Thymus (tissue), 11 donors: ENCODE measurements around the gene ATXN1. TPM values are rescaled to one million over a fixed set of nuclear protein-coding genes. Genes with fewer than 3 reads are reported as not detected.

ENCODE experiments used
- DNase-seq, 9 donors: peaks; one replicate each; pipeline ENCODE4 v3.0.0-alpha.2; 2013; ENCODE audit warnings: low spot score in 9 of 9, low read depth in 6 of 9, missing footprints in 1 of 9
- H3K27ac ChIP-seq, 2 donors: one replicate each; pipeline ENCODE4 v1.5.1; 2013; ENCODE audit warnings: control low read depth in 1 of 2, low read depth in 1 of 2, low read length in 1 of 2, mild to moderate bottlenecking in 1 of 2, moderate library complexity in 1 of 2
- H3K27me3 ChIP-seq, 2 donors: one replicate each; pipeline ENCODE4 v1.5.1; 2013; ENCODE audit warnings: low read length in 1 of 2; ENCODE audit not compliant: control insufficient read depth in 2 of 2, insufficient read depth in 1 of 2
- H3K36me3 ChIP-seq, 2 donors: one replicate each; pipeline ENCODE4 v1.5.1; 2013; ENCODE audit warnings: low read length in 1 of 2, mild to moderate bottlenecking in 1 of 2, moderate library complexity in 1 of 2; ENCODE audit not compliant: control insufficient read depth in 2 of 2, insufficient read depth in 2 of 2
- H3K4me1 ChIP-seq, 2 donors: one replicate each; pipeline ENCODE4 v1.5.1; 2013; ENCODE audit warnings: low read length in 2 of 2; ENCODE audit not compliant: control insufficient read depth in 2 of 2, insufficient read depth in 2 of 2
- H3K4me3 ChIP-seq, 2 donors: one replicate each; pipeline ENCODE4 v1.5.1; 2013; ENCODE audit warnings: low read length in 2 of 2, control low read depth in 1 of 2, mild to moderate bottlenecking in 1 of 2
- H3K9me3 ChIP-seq, 2 donors: one replicate each; pipeline ENCODE4 v1.5.1; 2013; ENCODE audit warnings: low read length in 1 of 2, mild to moderate bottlenecking in 1 of 2; ENCODE audit not compliant: control insufficient read depth in 2 of 2, insufficient read depth in 1 of 2
- WGBS: extraction: QIAGEN DNeasy Blood & Tissue Kit; methylation state at CpG from one replicate; pipeline ENCODE4 v1.1.7; 2013; 5-methylcytosine and 5-hydroxymethylcytosine counted together
- polyA plus RNA-seq: library from polyadenylated mRNA; stranded (reverse); fragments of 200-250 nt; gene quantifications from one replicate; pipeline ENCODE4 v1.2.3, GENCODE V29; 2013
- total RNA-seq: library from RNA; stranded (reverse); fragments of 120-200 nt; gene quantifications from one replicate; pipeline ENCODE4 v1.2.4, GENCODE V29; 2013
- donor health status: healthy.

The ATXN1 gene
- total and polyA plus RNA-seq, 2 donors: 6.8 to 7.1 TPM

DNA sequence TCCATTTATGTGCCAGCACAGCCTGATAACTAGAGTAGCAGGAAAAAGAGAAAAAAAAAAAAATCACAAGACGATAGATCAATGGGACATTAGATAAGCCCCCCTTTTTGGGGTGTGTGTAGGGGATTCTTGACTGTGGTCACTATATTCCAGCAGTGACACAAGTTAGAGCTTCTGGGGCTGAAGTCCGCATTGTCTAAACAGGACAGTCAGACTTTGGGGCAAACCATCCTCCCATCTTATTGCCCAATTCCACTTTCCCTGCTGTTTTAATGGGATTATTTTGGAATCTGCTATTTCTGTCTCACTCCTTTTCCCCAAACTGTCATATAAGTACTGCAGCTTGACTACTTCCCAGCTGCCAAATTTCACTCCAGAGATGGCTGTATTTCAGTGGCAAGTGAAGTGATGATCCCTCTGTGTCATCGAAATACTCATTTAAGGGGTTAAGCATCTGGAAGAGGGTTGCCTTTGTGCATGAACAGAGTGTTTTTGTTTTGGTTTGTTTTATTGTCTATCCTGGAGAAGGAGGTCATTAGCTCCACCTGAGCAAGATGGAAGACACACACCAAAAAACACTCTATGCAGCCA is 182.5 kb downstream of the ATXN1 start:
- Histone ChIP-seq H3K27ac (no peak overlapping the region), H3K36me3 (no peaks in the 10 kb centered on the region), H3K4me1 (no peaks in the 10 kb centered on the region), H3K27me3 (no peaks in the 10 kb centered on the region), H3K4me3 (no peak overlapping the region), H3K9me3 (no peaks in the 10 kb centered on the region)
- no peak for DNase-seq
- 98% methylated on average over 3 of the region's 3 CpGs for WGBS

DNA sequence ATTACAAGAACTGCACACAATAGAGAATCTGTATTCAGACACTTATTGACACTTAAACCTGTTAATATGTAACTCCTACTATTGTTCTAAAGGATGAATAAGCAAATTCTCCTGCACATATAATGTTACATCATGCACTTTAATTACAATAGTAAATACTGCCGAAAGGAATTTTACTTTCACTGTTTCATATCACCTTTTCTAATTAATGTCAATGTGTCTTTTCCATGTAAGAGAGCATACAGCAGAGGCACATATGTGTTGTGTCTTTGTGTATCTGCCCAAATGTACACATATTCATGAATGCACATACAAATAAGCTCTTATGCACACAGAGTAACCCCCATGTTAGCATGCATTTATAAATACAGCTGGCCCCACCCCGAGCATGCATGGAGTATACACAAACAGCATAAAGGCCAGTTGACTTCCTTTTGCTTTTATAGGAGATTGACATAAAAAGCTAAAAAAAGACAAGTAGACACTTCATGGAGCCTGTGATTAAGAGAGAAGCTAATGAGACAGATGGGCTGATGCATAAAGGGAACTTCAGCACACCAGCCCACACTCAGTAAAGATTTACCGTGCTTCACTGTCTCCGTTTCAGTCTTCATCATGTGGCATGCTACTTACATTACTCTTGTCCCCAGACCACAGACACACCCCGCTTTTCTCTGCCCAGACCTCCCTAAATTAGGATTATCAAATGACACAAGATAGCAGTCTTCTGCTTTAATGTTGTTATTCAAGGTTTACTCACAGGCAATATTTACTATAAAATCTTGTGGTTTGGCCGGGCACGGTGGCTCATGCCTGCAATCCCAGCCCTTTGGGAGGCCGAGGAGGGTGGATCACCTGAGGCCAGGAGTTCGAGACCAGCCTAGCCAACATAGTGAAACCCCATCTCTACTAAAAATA is 184.6 kb downstream of the ATXN1 start:
- Histone ChIP-seq H3K9me3 (no peaks in the 10 kb centered on the region), H3K4me3 (no peak overlapping the region), H3K4me1 (peaks cover 2 to 3% of the 10 kb centered on the region in 2 donors), H3K27ac (no peak overlapping the region), H3K36me3 (no peaks in the 10 kb centered on the region), H3K27me3 (no peaks in the 10 kb centered on the region)
- no peak for DNase-seq
- WGBS: 96% methylated on average over 9 of the region's 9 CpGs

- Histone ChIP-seq H3K4me3 (no peak overlapping the region), H3K4me1 (peaks cover 2 to 3% of the 10 kb centered on the region in 2 donors), H3K9me3 (no peaks in the 10 kb centered on the region), H3K27me3 (no peaks in the 10 kb centered on the region), H3K27ac (no peak overlapping the region), H3K36me3 (no peaks in the 10 kb centered on the region)
- no peak for DNase-seq
- WGBS: 97% methylated on average over 2 of the region's 2 CpGs
Measured at GRCh38 chr6:16575655-16576054, 185.6 kb downstream of the ATXN1 start.

- WGBS: 97% methylated on average over 2 of the region's 2 CpGs
Measured at GRCh38 chr6:16572943-16573342, 188.3 kb downstream of the ATXN1 start.

DNA sequence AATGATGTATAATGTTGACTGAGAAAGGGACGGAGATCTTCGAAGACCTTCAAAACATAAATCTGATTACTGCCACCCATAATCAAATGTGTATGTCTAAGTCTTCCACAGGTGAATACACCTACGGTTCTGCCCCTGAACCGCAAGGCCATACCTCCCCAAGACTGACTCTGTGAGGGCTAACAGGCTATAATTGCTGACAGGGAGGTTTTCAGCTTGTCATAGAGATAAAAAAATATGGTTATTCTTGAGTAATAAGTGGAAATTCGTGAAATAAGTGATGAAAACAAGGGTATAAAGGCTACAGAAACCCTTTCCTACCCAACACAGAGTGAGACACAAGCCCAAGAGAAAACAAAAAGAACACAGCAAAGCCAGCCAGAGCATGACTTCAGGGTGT is 188.9 kb downstream of the ATXN1 start:
- Histone ChIP-seq H3K27ac (no peak overlapping the region), H3K4me3 (no peak overlapping the region), H3K4me1 (peaks cover 2 to 3% of the 10 kb centered on the region in 2 donors), H3K9me3 (no peaks in the 10 kb centered on the region), H3K36me3 (no peaks in the 10 kb centered on the region), H3K27me3 (no peaks in the 10 kb centered on the region)
- DNase-seq: peak in 1 of 9 donors; percentile 9
- 95% methylated on average over 5 of the region's 5 CpGs for WGBS

More at GRCh38 chr6:16572943-16573342, 188.3 kb downstream of the ATXN1 start:
- H3K9me3 ChIP-seq: no peaks in the 10 kb centered on the region
- no peaks in the 10 kb centered on the region for H3K36me3 ChIP-seq
- no peak overlapping the region for H3K4me3 ChIP-seq
- DNase-seq: no peak
- no peak overlapping the region for H3K27ac ChIP-seq
- H3K4me1 ChIP-seq: peaks cover 2 to 3% of the 10 kb centered on the region in 2 donors
- H3K27me3 ChIP-seq: no peaks in the 10 kb centered on the region

DNA sequence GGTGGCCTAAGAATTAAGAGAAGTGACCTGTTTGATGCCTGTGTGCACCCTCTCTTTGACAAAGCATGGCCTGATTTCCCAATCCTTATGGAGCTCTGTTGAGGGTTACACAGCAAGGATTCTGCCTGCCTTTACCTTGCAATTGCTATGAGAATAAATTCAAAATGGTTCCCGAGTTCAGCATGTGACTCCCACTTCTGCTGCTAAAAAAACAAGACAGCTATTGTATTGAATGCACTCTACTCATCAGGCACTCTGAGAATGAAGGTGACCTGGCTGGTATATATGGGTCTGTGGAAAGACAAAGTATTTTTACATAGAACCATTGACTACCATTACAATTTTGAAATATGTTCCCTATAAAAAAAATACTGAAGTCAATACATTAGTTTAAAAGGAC is 190.3 kb downstream of the ATXN1 start:
- no peak overlapping the region for H3K27ac ChIP-seq
- H3K9me3 ChIP-seq: no peaks in the 10 kb centered on the region
- H3K36me3 ChIP-seq: no peaks in the 10 kb centered on the region
- no peak overlapping the region for H3K4me3 ChIP-seq
- H3K27me3 ChIP-seq: no peaks in the 10 kb centered on the region
- peaks cover 2 to 3% of the 10 kb centered on the region in 2 donors for H3K4me1 ChIP-seq
- WGBS: 98% methylated on average over 1 of the region's 1 CpG
- DNase-seq: no peak

- no peak overlapping the region for H3K27ac ChIP-seq
Measured at GRCh38 chr6:16570221-16570553, 191.1 kb downstream of the ATXN1 start.

DNA sequence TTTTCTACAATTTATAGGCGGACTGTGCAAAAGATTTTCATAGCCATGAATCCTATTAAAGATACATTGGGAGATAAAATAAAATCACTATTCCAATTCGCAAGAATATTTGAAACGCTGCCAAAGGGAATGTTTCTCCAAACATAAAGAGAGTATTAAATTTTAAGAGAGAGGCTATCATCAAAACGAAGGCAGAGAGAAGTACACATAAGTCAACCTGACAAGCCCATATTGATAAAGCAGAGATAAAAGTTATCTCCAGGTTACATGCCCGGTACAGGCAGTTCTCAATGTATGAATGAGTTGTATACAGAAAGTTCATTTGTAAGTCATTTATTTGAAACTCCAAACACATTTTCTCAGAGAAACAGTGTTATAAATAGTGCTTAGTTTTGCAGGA is 193.1 kb downstream of the ATXN1 start:
- no peaks in the 10 kb centered on the region for H3K27me3 ChIP-seq
- H3K9me3 ChIP-seq: no peaks in the 10 kb centered on the region
- DNase-seq: no peak
- peaks cover 2 to 3% of the 10 kb centered on the region in 2 donors for H3K4me1 ChIP-seq
- WGBS: 85% methylated on average over 5 of the region's 5 CpGs
- no peak overlapping the region for H3K27ac ChIP-seq
- H3K4me3 ChIP-seq: no peak overlapping the region
- H3K36me3 ChIP-seq: no peaks in the 10 kb centered on the region

More at GRCh38 chr6:16570221-16570553, 191.1 kb downstream of the ATXN1 start:
- peaks cover 2 to 3% of the 10 kb centered on the region in 2 donors for H3K4me1 ChIP-seq
- H3K36me3 ChIP-seq: no peaks in the 10 kb centered on the region
- H3K27me3 ChIP-seq: no peaks in the 10 kb centered on the region
- H3K4me3 ChIP-seq: no peak overlapping the region
- 96% methylated on average over 1 of the region's 1 CpG for WGBS
- DNase-seq: no peak
- H3K9me3 ChIP-seq: no peaks in the 10 kb centered on the region

DNA sequence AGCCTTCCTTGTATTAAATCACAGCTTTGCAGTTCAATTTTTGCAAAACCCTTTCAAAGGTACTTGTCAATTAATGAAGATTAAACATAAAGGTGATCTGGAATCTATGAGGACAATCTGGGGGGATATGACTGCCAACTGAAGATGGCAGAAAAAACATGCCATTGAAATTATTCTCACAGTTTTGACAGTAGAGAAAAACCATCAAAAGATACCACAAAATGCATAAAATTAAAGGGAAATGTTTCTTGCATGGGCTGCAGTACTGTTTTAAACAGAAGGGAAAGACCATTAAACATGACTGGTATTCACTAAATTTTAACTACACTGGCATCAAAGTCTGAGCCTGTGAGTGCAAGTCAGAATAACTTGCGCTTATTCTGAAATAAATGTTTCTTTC is 194.2 kb downstream of the ATXN1 start:
- Histone ChIP-seq H3K4me1 (no peaks in the 10 kb centered on the region), H3K4me3 (no peak overlapping the region), H3K9me3 (no peaks in the 10 kb centered on the region), H3K36me3 (no peaks in the 10 kb centered on the region), H3K27ac (no peak overlapping the region), H3K27me3 (no peaks in the 10 kb centered on the region)
- DNase-seq: no peak
- 98% methylated on average over 1 of the region's 1 CpG for WGBS
